ENCODE data around the gene EGFR. TPM values are rescaled to one million over a fixed set of nuclear protein-coding genes. Genes with fewer than 3 reads are reported as not detected.

The EGFR gene
- total RNA-seq, 3 donors from 2014 or later: 61.9 to 164 (median 65.0) TPM

GRCh38 chr7:55056577-55057480 is 38.0 kb downstream of the EGFR start:
- no peak for DNase-seq (ENCODE audit: low spot score in 2 of 2)
- Histone ChIP-seq H3K4me1 (peaks cover 7 to 18% of the 10 kb centered on the region in 2 donors), H3K27ac (peak overlapping the region; percentile 29 to 92), H3K27me3 (no peaks in the 10 kb centered on the region), H3K4me3 (no peak overlapping the region), H3K36me3 (no peaks in the 10 kb centered on the region), H3K9me3 (no peaks in the 10 kb centered on the region)
- peak in 1 of 3 donors; percentile 44 for TF ChIP-seq POLR2AphosphoS5 (IDR thresholded peaks at IDR 0.05)
- TF ChIP-seq, protein P1, sequence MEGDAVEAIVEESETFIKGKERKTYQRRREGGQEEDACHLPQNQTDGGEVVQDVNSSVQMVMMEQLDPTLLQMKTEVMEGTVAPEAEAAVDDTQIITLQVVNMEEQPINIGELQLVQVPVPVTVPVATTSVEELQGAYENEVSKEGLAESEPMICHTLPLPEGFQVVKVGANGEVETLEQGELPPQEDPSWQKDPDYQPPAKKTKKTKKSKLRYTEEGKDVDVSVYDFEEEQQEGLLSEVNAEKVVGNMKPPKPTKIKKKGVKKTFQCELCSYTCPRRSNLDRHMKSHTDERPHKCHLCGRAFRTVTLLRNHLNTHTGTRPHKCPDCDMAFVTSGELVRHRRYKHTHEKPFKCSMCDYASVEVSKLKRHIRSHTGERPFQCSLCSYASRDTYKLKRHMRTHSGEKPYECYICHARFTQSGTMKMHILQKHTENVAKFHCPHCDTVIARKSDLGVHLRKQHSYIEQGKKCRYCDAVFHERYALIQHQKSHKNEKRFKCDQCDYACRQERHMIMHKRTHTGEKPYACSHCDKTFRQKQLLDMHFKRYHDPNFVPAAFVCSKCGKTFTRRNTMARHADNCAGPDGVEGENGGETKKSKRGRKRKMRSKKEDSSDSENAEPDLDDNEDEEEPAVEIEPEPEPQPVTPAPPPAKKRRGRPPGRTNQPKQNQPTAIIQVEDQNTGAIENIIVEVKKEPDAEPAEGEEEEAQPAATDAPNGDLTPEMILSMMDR (IDR thresholded peaks at IDR 0.05): no peak
- TF ChIP-seq POLR2A (IDR thresholded peaks at IDR 0.05): no peak
- intact Hi-C loops (cut with DNase I; ENCODE audit: low total_unique reads): no loop called here

GRCh38 chr7:55058314-55058713 is 39.5 kb downstream of the EGFR start:
- Histone ChIP-seq H3K36me3 (no peaks in the 10 kb centered on the region), H3K4me1 (peaks cover 0 to 18% of the 10 kb centered on the region in 2 donors), H3K4me3 (no peak overlapping the region), H3K9me3 (no peaks in the 10 kb centered on the region), H3K27me3 (no peaks in the 10 kb centered on the region), H3K27ac (no peak overlapping the region)
- DNase-seq (ENCODE audit: low spot score in 2 of 2): no peak
- intact Hi-C loops (cut with DNase I; ENCODE audit: low total_unique reads): no loop called here
- TF ChIP-seq POLR2AphosphoS5 (IDR thresholded peaks at IDR 0.05) (no peak), POLR2A (IDR thresholded peaks at IDR 0.05) (no peak)
- TF ChIP-seq, protein P1 (IDR thresholded peaks at IDR 0.05): no peak

- H3K27me3 ChIP-seq: no peaks in the 10 kb centered on the region
- H3K4me1 ChIP-seq: peaks cover 0 to 17% of the 10 kb centered on the region in 2 donors
- H3K36me3 ChIP-seq: no peaks in the 10 kb centered on the region
- H3K27ac ChIP-seq: no peak overlapping the region
- no peak overlapping the region for H3K4me3 ChIP-seq
- DNase-seq (ENCODE audit: low spot score in 2 of 2): no peak
- H3K9me3 ChIP-seq: no peaks in the 10 kb centered on the region
- TF ChIP-seq, protein P1 (IDR thresholded peaks at IDR 0.05): no peak
- TF ChIP-seq POLR2A (IDR thresholded peaks at IDR 0.05): no peak
- no peak for TF ChIP-seq POLR2AphosphoS5 (IDR thresholded peaks at IDR 0.05)
- intact Hi-C loops (cut with DNase I; ENCODE audit: low total_unique reads): no loop called here
Observed at GRCh38 chr7:55059021-55059420, 40.2 kb downstream of the EGFR start.

DNA sequence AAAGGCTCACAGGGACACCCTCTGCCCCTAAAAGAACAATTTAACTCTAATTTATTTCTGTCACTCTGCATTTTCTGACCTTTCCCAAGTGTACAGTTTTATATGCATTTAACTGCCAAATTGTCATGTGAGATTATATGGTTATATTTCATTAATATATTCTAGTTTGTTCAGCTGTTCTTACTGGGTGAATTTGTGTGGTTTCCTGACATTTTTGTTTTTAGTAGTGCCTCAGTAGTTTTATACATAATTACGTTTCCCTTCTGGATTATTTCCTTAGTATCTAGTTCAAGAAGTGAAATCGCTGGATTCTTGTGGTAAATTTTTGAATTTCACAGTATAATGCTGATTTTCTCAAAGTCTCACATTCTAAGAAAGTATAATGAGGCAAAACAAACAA is 41.3 kb downstream of the EGFR start:
- no peak for DNase-seq (ENCODE audit: low spot score in 2 of 2)
- no peaks in the 10 kb centered on the region for H3K27me3 ChIP-seq
- peak overlapping the region in 1 of 2 donors; percentile 21 for H3K27ac ChIP-seq
- no peak overlapping the region for H3K4me3 ChIP-seq
- H3K36me3 ChIP-seq: no peaks in the 10 kb centered on the region
- TF ChIP-seq, protein P1 (IDR thresholded peaks at IDR 0.05): no peak
- TF ChIP-seq POLR2A (IDR thresholded peaks at IDR 0.05): no peak
- no peak for TF ChIP-seq POLR2AphosphoS5 (IDR thresholded peaks at IDR 0.05)
- no peaks in the 10 kb centered on the region for H3K9me3 ChIP-seq
- intact Hi-C loops (cut with DNase I; ENCODE audit: low total_unique reads): no loop called here
- peaks cover 0 to 6% of the 10 kb centered on the region in 2 donors for H3K4me1 ChIP-seq

DNA sequence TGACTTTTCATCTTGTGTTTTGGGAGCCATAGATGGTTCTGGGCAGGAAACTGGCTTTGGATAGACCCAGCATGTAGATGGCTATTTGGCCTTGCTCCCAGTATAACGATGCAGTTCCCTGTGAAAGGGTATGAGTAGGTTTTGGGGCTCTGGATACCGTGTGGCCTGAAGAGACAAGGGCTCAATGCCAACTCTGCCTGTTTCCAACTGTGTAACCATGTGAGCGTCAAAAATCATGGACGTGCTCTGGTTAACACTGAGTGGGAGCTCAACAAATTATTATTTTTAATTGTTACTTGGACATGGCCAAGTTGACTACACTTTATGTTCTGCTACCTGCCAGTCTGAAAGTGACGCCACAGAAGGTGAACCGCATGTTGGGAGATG is 41.8 kb downstream of the EGFR start:
- no peak for TF ChIP-seq POLR2AphosphoS5 (IDR thresholded peaks at IDR 0.05)
- TF ChIP-seq, protein P1 (IDR thresholded peaks at IDR 0.05): no peak
- no peak for TF ChIP-seq POLR2A (IDR thresholded peaks at IDR 0.05)
- Histone ChIP-seq H3K27ac (peak overlapping the region in 1 of 2 donors; percentile 41), H3K36me3 (no peaks in the 10 kb centered on the region), H3K9me3 (no peaks in the 10 kb centered on the region), H3K4me1 (peaks cover 0 to 4% of the 10 kb centered on the region in 2 donors), H3K4me3 (no peak overlapping the region), H3K27me3 (no peaks in the 10 kb centered on the region)
- DNase-seq (ENCODE audit: low spot score in 2 of 2): no peak
- intact Hi-C loops (cut with DNase I; ENCODE audit: low total_unique reads): no loop called here

All from breast epithelium (tissue), 4 donors.